Nephron progenitor cell (in vitro differentiated cells): ENCODE data around the gene CEP19.

Source experiments
- DNase-seq: peaks from one replicate; pipeline ENCODE4 v3.0.0; 2021
- H3K27ac Mint-ChIP-seq: 2 replicates; pipeline ENCODE4 v1.8.0; 2021; ENCODE audit warnings: mild to moderate bottlenecking, moderate library complexity, mixed read lengths
- H3K27me3 Mint-ChIP-seq: 2 replicates; pipeline ENCODE4 v1.8.0; 2021; ENCODE audit warnings: mild to moderate bottlenecking, low read depth, mixed read lengths; ENCODE audit not compliant: poor library complexity
- H3K36me3 Mint-ChIP-seq: 2 replicates; pipeline ENCODE4 v1.8.0; 2021; ENCODE audit warnings: low read depth, mixed read lengths
- H3K4me1 Mint-ChIP-seq: 2 replicates; pipeline ENCODE4 v1.8.0; 2021; ENCODE audit warnings: mixed read lengths
- H3K4me3 Mint-ChIP-seq: 2 replicates; pipeline ENCODE4 v1.8.0; 2021; ENCODE audit warnings: mild to moderate bottlenecking, moderate library complexity, mixed read lengths
- H3K9me3 Mint-ChIP-seq: 2 replicates; pipeline ENCODE4 v1.8.0; 2021; ENCODE audit warnings: mild to moderate bottlenecking, moderate library complexity, mixed read lengths
- CTCF ChIP-seq: fragments of 200-600 bp; sonication (generic); IDR thresholded peaks from 2 replicates; pipeline ENCODE4 v1.5.0; 2021; ENCODE audit warnings: antibody characterized with exemption

The CEP19 gene

GRCh38 chr3:196677353-196677752 is 34.7 kb downstream of the CEP19 start:
- H3K27me3 Mint-ChIP-seq, result peaks cover 13% of the 10 kb centered on the region
- H3K27ac Mint-ChIP-seq, result no peak overlapping the region
- H3K4me3 Mint-ChIP-seq, result no peak overlapping the region
- no peaks in the 10 kb centered on the region for H3K4me1 Mint-ChIP-seq
- no peak for TF ChIP-seq CTCF
- DNase-seq, result no peak
- H3K36me3 Mint-ChIP-seq, result no peaks in the 10 kb centered on the region
- H3K9me3 Mint-ChIP-seq, result peaks cover 5% of the 10 kb centered on the region

GRCh38 chr3:196673632-196674031 is 38.4 kb downstream of the CEP19 start:
- no peaks in the 10 kb centered on the region for H3K36me3 Mint-ChIP-seq
- H3K4me1 Mint-ChIP-seq, result peaks cover 8% of the 10 kb centered on the region
- no peak overlapping the region for H3K4me3 Mint-ChIP-seq
- H3K27me3 Mint-ChIP-seq, result peaks cover 22% of the 10 kb centered on the region
- no peak for TF ChIP-seq CTCF
- peaks cover 3% of the 10 kb centered on the region for H3K9me3 Mint-ChIP-seq
- DNase-seq, result no peak
- H3K27ac Mint-ChIP-seq, result no peak overlapping the region

- TF ChIP-seq CTCF, result no peak
- Mint-ChIP-seq H3K4me3 (no peak overlapping the region), H3K27me3 (peaks cover 16% of the 10 kb centered on the region), H3K4me1 (peaks cover 20% of the 10 kb centered on the region), H3K36me3 (no peaks in the 10 kb centered on the region), H3K27ac (peak overlapping the region; percentile 68), H3K9me3 (peaks cover 3% of the 10 kb centered on the region)
- no peak for DNase-seq
Observed at GRCh38 chr3:196670339-196670738, 41.7 kb downstream of the CEP19 start.

- TF ChIP-seq CTCF, result no peak
- DNase-seq, result no peak
- peaks cover 3% of the 10 kb centered on the region for H3K9me3 Mint-ChIP-seq
- H3K4me1 Mint-ChIP-seq, result peaks cover 31% of the 10 kb centered on the region
- H3K27ac Mint-ChIP-seq, result no peak overlapping the region
- peaks cover 11% of the 10 kb centered on the region for H3K27me3 Mint-ChIP-seq
- no peak overlapping the region for H3K4me3 Mint-ChIP-seq
- H3K36me3 Mint-ChIP-seq, result no peaks in the 10 kb centered on the region
Observed at GRCh38 chr3:196667056-196667825, 44.8 kb downstream of the CEP19 start.

- TF ChIP-seq CTCF, result no peak
- Mint-ChIP-seq H3K4me1 (peaks cover 31% of the 10 kb centered on the region), H3K9me3 (peaks cover 3% of the 10 kb centered on the region), H3K27me3 (peaks cover 8% of the 10 kb centered on the region), H3K27ac (peak overlapping the region; percentile 77), H3K4me3 (no peak overlapping the region), H3K36me3 (no peaks in the 10 kb centered on the region)
- no peak for DNase-seq
Observed at GRCh38 chr3:196666001-196666867, 45.8 kb downstream of the CEP19 start.
